ENCODE data around the gene PTPRM. TPM values are rescaled to one million over a fixed set of nuclear protein-coding genes. Genes with fewer than 3 reads are reported as not detected.

The PTPRM gene
- total RNA-seq, 1 experiment from 2014 or later = not detected

DNA sequence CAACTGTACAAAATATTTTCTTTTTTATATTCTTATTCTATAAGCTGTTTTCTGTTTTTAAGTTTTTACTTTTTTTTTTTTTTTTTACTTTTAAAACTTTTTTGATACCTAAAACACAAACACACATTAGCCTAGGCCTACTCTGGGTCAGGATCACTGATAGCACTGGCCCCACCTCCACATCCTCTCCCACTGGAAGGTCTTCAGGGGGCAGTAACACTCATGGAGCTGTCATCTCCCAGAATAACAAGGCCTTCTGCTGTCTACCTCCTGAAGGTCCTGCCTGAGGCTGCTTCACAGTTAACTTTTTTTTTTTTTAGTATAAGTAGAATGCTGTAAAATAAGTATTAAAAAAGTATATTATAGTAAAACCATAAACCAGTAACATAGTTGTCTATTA lies 415.1 kb downstream of the PTPRM start:
- Histone ChIP-seq H3K36me3 (ENCODE audit: insufficient read depth, low read length, poor library complexity, severe bottlenecking) (no peaks in the 10 kb centered on the region), H3K9me3 (ENCODE audit: low read depth, low read length, poor library complexity, severe bottlenecking) (peaks cover 4% of the 10 kb centered on the region), H3K27ac (ENCODE audit: low read depth, low read length, poor library complexity, severe bottlenecking) (no peak overlapping the region), H3K4me3 (ENCODE audit: low read depth, low read length, poor library complexity, severe bottlenecking) (no peak overlapping the region), H3K4me1 (ENCODE audit: insufficient read depth, low read length, poor library complexity, severe bottlenecking) (no peaks in the 10 kb centered on the region), H3K27me3 (replicated peaks; ENCODE audit: insufficient read depth, low read depth, low read length, poor library complexity) (no peaks in the 10 kb centered on the region)
- TF ChIP-seq EZH2 (IDR thresholded peaks at IDR 0.05; ENCODE audit: borderline replicate concordance, low read depth, low read length, poor library complexity, severe bottlenecking) = no peak
- TF ChIP-seq, protein P1, sequence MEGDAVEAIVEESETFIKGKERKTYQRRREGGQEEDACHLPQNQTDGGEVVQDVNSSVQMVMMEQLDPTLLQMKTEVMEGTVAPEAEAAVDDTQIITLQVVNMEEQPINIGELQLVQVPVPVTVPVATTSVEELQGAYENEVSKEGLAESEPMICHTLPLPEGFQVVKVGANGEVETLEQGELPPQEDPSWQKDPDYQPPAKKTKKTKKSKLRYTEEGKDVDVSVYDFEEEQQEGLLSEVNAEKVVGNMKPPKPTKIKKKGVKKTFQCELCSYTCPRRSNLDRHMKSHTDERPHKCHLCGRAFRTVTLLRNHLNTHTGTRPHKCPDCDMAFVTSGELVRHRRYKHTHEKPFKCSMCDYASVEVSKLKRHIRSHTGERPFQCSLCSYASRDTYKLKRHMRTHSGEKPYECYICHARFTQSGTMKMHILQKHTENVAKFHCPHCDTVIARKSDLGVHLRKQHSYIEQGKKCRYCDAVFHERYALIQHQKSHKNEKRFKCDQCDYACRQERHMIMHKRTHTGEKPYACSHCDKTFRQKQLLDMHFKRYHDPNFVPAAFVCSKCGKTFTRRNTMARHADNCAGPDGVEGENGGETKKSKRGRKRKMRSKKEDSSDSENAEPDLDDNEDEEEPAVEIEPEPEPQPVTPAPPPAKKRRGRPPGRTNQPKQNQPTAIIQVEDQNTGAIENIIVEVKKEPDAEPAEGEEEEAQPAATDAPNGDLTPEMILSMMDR (conservative IDR thresholded peaks at IDR 0.05; ENCODE audit: low read depth, low read length) = no peak
- intact Hi-C loops (cut with micrococcal nuclease; ENCODE audit: unreplicated experiment) = no loop called here
- POLR2A ChIA-PET (ENCODE audit: low non-redundant PET) = no interaction called here
- no peak for DNase-seq (ENCODE audit: low spot score)
- no TSS peak for BruUV-seq (replicated peaks)
- CTCF ChIA-PET = no interaction called here

DNA sequence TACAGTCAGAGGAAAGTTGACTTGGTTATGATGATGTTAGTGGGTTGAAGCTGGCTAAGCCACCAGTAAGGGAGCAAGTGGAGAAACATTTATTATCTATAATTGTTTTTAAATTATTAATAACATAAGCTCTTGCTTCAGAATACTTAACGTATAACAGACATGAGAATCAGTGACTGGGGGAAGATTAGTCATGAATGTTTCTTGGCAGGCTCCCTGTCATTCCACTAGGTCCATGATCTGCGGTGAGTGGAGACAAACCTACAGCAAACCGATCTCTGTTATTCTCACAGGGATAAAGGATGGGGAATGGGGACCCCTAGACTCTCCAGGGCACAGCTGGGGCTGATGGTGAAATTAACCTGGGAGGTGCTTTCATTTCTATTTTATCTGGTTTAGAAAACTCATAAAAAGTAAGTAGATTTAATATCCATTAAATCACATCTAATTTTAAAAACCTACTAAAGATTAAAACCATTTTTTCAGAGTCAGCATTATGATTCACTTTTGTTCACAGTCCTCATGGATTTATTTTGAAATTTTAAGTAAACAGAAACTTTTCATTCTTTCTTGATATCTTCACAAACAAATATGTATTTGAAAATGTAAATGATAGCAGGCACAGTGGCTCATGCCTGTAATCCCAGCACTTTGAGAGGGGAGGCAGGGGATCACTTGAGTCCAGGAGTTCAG lies 420.3 kb downstream of the PTPRM start:
- POLR2A ChIA-PET (ENCODE audit: low non-redundant PET) = no interaction called here
- BruUV-seq (replicated peaks) = no TSS peak
- intact Hi-C loops (cut with micrococcal nuclease; ENCODE audit: unreplicated experiment) = no loop called here

DNA sequence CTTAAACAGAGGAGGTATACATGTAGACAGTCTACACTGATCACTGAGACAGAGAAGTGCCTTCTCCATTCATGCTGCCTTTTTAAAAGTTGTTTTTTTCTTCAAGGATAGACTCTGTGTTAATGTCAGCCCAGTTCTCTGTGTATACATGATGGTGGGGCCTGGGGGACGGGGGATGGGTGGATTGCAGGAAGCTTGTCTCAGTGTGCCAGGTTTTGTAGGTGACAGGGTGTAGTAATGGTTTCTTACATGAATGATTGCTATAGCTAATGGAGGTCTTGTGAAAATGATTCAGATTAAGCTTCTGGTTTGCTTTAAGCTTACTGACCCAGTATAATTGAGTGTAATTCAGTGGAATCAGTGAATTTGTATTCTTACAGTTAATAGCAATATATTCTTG lies 423.6 kb downstream of the PTPRM start:
- DNase-seq (ENCODE audit: low spot score) = no peak
- no TSS peak for BruUV-seq (replicated peaks)

More for the DNA sequence above, 420.3 kb downstream of the PTPRM start:
- no peak for DNase-seq (ENCODE audit: low spot score)
- CTCF ChIA-PET = no interaction called here
- peaks cover 6% of the 10 kb centered on the region for H3K9me3 ChIP-seq (ENCODE audit: low read depth, low read length, poor library complexity, severe bottlenecking)
- TF ChIP-seq EZH2 (IDR thresholded peaks at IDR 0.05; ENCODE audit: borderline replicate concordance, low read depth, low read length, poor library complexity, severe bottlenecking) = no peak
- TF ChIP-seq, protein P1 (conservative IDR thresholded peaks at IDR 0.05; ENCODE audit: low read depth, low read length) = no peak
- no peak overlapping the region for H3K4me3 ChIP-seq (ENCODE audit: low read depth, low read length, poor library complexity, severe bottlenecking)
- no peaks in the 10 kb centered on the region for H3K27me3 ChIP-seq (replicated peaks; ENCODE audit: insufficient read depth, low read depth, low read length, poor library complexity)
- H3K27ac ChIP-seq (ENCODE audit: low read depth, low read length, poor library complexity, severe bottlenecking) = no peak overlapping the region
- no peaks in the 10 kb centered on the region for H3K36me3 ChIP-seq (ENCODE audit: insufficient read depth, low read length, poor library complexity, severe bottlenecking)
- no peaks in the 10 kb centered on the region for H3K4me1 ChIP-seq (ENCODE audit: insufficient read depth, low read length, poor library complexity, severe bottlenecking)

More for the DNA sequence above, 423.6 kb downstream of the PTPRM start:
- CTCF ChIA-PET = no interaction called here
- H3K4me1 ChIP-seq (ENCODE audit: insufficient read depth, low read length, poor library complexity, severe bottlenecking) = no peaks in the 10 kb centered on the region
- no peak overlapping the region for H3K27ac ChIP-seq (ENCODE audit: low read depth, low read length, poor library complexity, severe bottlenecking)
- no peaks in the 10 kb centered on the region for H3K27me3 ChIP-seq (replicated peaks; ENCODE audit: insufficient read depth, low read depth, low read length, poor library complexity)
- POLR2A ChIA-PET (ENCODE audit: low non-redundant PET) = no interaction called here
- H3K36me3 ChIP-seq (ENCODE audit: insufficient read depth, low read length, poor library complexity, severe bottlenecking) = no peaks in the 10 kb centered on the region
- peaks cover 12% of the 10 kb centered on the region for H3K9me3 ChIP-seq (ENCODE audit: low read depth, low read length, poor library complexity, severe bottlenecking)
- no peak overlapping the region for H3K4me3 ChIP-seq (ENCODE audit: low read depth, low read length, poor library complexity, severe bottlenecking)
- intact Hi-C loops (cut with micrococcal nuclease; ENCODE audit: unreplicated experiment) = no loop called here
- no peak for TF ChIP-seq EZH2 (IDR thresholded peaks at IDR 0.05; ENCODE audit: borderline replicate concordance, low read depth, low read length, poor library complexity, severe bottlenecking)
- TF ChIP-seq, protein P1 (conservative IDR thresholded peaks at IDR 0.05; ENCODE audit: low read depth, low read length) = no peak
